AG04449 (cell line): ENCODE data around the gene PISD.

Experiments used
- CTCF ChIA-PET: fragments of 350-600 bp; formaldehyde crosslinking; extraction: SDS; loops from one replicate; lab custom pipeline; 2021; ENCODE audit warnings: antibody characterized with exemption; lab: Yijun Ruan, JAX
- POLR2A ChIA-PET: fragments of 400-600, 350-600 bp; formaldehyde crosslinking; extraction: SDS; loops from one replicate; lab custom pipeline; 2020; ENCODE audit warnings: antibody characterized with exemption, inconsistent platforms; lab: Yijun Ruan, JAX
- DNase-seq: peaks from one replicate; pipeline ENCODE4 v3.0.0-alpha.2; 2010; ENCODE audit warnings: low read depth, low spot score
- H3K4me3 ChIP-seq: 2 replicates; pipeline ENCODE4 v1.5.1; 2011; ENCODE audit warnings: low read depth, mild to moderate bottlenecking, control low read depth, low read length
- CTCF ChIP-seq: IDR thresholded peaks from one replicate; pipeline ENCODE4 v1.5.1; 2011; ENCODE audit warnings: mild to moderate bottlenecking, moderate library complexity, low read length, control low read depth, inconsistent platforms; ENCODE audit not compliant: insufficient read depth; ENCODE audit errors: missing control alignments

Gene PISD

GRCh38 chr22:31610611-31611010, 51.4 kb downstream of the PISD start:
- no peak for TF ChIP-seq CTCF
- ChIA-PET CTCF (no interaction called here), POLR2A (no interaction called here)
- no peak for DNase-seq
- H3K4me3 ChIP-seq = no peak overlapping the region

GRCh38 chr22:31609716-31610115, 52.3 kb downstream of the PISD start:
- no peak overlapping the region for H3K4me3 ChIP-seq
- TF ChIP-seq CTCF = no peak
- DNase-seq = no peak
- POLR2A ChIA-PET = no interaction called here
- CTCF ChIA-PET = interaction anchor here (1.1 kb wide), 1 partner anchor 21 kb away, joined by 3 read pairs; no protein-coding TSS in a partner anchor

- H3K4me3 ChIP-seq = no peak overlapping the region
- no peak for TF ChIP-seq CTCF
- DNase-seq = no peak
- ChIA-PET CTCF (interaction anchor here (2.1 kb wide), 1 partner anchor 46 kb away, joined by 6 read pairs; no protein-coding TSS in a partner anchor), POLR2A (no interaction called here)
Observed at GRCh38 chr22:31607696-31608095, 54.3 kb downstream of the PISD start.

- CTCF ChIA-PET = interaction anchor here (1.3 to 4.1 kb wide), 2 partner anchors 25 to 28 kb away, joined by 5 to 16 read pairs; no protein-coding TSS in a partner anchor
- DNase-seq = no peak
- POLR2A ChIA-PET = no interaction called here
- TF ChIP-seq CTCF = no peak
- H3K4me3 ChIP-seq = no peak overlapping the region
Observed at GRCh38 chr22:31605851-31606585, 56.0 kb downstream of the PISD start.

- H3K4me3 ChIP-seq = no peak overlapping the region
- ChIA-PET POLR2A (interaction anchor here (0.6 kb wide), 1 partner anchor 11 kb away, joined by 3 read pairs; no protein-coding TSS in a partner anchor), CTCF (interaction anchor here (0.7 to 4.1 kb wide), 6 partner anchors 9 to 145 kb away, joined by 3 to 16 read pairs (median 6); no protein-coding TSS in a partner anchor)
- no peak for TF ChIP-seq CTCF
- DNase-seq = no peak
Observed at GRCh38 chr22:31604746-31605705, 57.0 kb downstream of the PISD start.
